Ectodermal cell (in vitro differentiated cells): Measurements from ENCODE around the gene SKI.

Source experiments
- H3K27ac ChIP-seq: 2 replicates; pipeline ENCODE4 v1.7.0; 2013; ENCODE audit warnings: mild to moderate bottlenecking, low read depth, low read length; ENCODE audit not compliant: insufficient read depth, poor library complexity, severe bottlenecking
- H3K27me3 ChIP-seq: 2 replicates; pipeline ENCODE4 v1.7.0; 2013; ENCODE audit warnings: mild to moderate bottlenecking, low read length; ENCODE audit not compliant: insufficient read depth, control insufficient read depth, poor library complexity, severe bottlenecking
- H3K36me3 ChIP-seq: one replicate; pipeline ENCODE4 v1.7.0; 2013; ENCODE audit warnings: low read length; ENCODE audit not compliant: control insufficient read depth, insufficient read depth
- H3K4me1 ChIP-seq: one replicate; pipeline ENCODE4 v1.7.0; 2013; ENCODE audit warnings: low read length; ENCODE audit not compliant: control insufficient read depth, insufficient read depth
- H3K4me3 ChIP-seq: 2 replicates; pipeline ENCODE4 v1.7.0; 2013; ENCODE audit warnings: low read depth, low read length, control low read depth; ENCODE audit not compliant: insufficient read depth
- H3K9me3 ChIP-seq: 2 replicates; pipeline ENCODE4 v1.7.0; 2013; ENCODE audit warnings: mild to moderate bottlenecking, low read length, moderate library complexity; ENCODE audit not compliant: control insufficient read depth
- WGBS, 2 experiments: methylation state at CpG; one replicate each; pipeline ENCODE4 v1.1.7; 2013; ENCODE audit warnings: missing lambda C conversion rate in 2 of 2; 5-methylcytosine and 5-hydroxymethylcytosine counted together

Gene SKI

DNA sequence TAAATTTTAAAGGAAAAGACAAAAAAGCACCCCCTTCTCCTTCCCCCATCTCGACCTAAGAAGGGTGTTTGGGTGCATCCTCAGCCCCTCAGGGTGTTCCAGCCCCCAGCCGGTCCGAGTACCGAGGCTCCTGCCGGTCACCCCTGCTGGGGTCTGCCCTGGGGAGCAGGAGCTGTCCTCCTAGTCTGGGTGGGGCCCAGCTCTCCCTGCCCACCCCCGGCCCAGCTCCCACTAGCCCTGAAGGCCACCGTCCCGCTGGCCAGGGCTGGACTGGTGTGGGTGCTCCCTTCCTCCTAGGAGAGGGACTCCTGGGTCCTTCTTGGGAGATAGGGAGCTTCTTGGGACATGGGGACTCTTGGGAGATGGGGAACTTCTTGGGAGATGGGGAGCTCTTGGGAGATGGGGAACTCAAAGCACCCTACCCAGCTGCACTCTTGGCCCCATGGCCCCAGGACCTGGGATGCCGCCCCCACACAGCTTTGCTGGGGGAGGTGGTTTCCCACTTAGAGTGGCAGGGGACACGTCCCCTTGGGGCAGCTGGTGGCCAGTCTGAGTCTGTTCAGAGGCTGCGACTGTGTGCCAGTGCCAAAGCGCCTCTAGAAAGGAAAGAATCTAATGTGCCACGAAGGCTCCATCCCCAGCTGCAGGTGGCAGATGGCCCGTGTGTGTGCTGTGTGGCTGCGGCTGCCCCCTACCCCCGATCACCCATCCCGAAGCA lies 118.7 kb downstream of the SKI start:
- H3K4me1 ChIP-seq, result peaks cover 18% of the 10 kb centered on the region
- no peaks in the 10 kb centered on the region for H3K36me3 ChIP-seq
- no peak overlapping the region for H3K4me3 ChIP-seq
- H3K9me3 ChIP-seq, result no peaks in the 10 kb centered on the region
- H3K27me3 ChIP-seq, result no peaks in the 10 kb centered on the region
- 93 to 94% methylated on average over 17 of the region's 17 CpGs for WGBS, 2 experiments
- no peak overlapping the region for H3K27ac ChIP-seq

DNA sequence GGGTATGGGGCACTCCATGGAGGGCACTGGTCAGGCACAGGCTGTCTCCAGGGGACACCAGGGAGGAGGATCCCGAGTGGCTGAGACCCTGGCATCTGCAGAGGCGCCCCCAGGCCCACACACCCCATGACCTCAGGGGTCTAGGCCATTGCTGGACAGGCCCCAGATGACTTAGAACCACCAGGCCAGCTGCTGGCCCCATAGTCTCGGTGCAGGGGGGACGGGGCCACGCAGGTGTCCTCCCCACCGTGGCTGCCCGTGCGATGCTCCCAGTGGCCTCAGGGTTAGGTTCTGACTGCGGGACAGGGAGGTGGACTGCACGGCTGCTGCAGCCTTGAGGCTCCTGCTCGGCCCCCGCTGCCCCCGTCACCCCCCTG lies 119.3 kb downstream of the SKI start:
- Histone ChIP-seq H3K36me3 (no peaks in the 10 kb centered on the region), H3K4me3 (no peak overlapping the region), H3K27ac (no peak overlapping the region), H3K4me1 (peaks cover 18% of the 10 kb centered on the region), H3K9me3 (no peaks in the 10 kb centered on the region), H3K27me3 (no peaks in the 10 kb centered on the region)
- 94 to 95% methylated on average over 13 of the region's 13 CpGs for WGBS, 2 experiments

DNA sequence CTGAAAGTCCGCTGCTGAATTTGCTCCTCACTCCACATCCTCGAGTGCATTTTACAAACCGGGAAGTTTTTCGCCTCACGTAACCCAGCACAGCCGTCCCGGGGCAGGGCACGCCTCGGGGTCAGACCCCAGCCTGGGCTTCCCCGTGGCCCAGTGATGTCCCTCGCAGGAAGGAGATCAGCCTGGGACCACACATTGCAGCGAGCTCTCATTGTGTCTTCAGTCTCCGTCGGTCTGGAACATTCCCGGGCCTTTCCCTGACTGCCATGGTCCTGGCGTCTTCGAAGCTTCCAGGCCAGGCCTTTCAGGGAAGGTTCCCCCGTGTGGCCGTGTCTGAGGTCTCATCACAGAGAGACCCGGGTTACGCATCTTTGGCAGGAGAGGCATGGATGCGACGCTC lies 119.8 kb downstream of the SKI start:
- Histone ChIP-seq H3K9me3 (no peaks in the 10 kb centered on the region), H3K36me3 (no peaks in the 10 kb centered on the region), H3K4me1 (peaks cover 18% of the 10 kb centered on the region), H3K4me3 (no peak overlapping the region), H3K27ac (no peak overlapping the region), H3K27me3 (no peaks in the 10 kb centered on the region)
- whole genome bisulfite sequencing, 2 experiments, result 90 to 92% methylated on average over 23 of the region's 23 CpGs

DNA sequence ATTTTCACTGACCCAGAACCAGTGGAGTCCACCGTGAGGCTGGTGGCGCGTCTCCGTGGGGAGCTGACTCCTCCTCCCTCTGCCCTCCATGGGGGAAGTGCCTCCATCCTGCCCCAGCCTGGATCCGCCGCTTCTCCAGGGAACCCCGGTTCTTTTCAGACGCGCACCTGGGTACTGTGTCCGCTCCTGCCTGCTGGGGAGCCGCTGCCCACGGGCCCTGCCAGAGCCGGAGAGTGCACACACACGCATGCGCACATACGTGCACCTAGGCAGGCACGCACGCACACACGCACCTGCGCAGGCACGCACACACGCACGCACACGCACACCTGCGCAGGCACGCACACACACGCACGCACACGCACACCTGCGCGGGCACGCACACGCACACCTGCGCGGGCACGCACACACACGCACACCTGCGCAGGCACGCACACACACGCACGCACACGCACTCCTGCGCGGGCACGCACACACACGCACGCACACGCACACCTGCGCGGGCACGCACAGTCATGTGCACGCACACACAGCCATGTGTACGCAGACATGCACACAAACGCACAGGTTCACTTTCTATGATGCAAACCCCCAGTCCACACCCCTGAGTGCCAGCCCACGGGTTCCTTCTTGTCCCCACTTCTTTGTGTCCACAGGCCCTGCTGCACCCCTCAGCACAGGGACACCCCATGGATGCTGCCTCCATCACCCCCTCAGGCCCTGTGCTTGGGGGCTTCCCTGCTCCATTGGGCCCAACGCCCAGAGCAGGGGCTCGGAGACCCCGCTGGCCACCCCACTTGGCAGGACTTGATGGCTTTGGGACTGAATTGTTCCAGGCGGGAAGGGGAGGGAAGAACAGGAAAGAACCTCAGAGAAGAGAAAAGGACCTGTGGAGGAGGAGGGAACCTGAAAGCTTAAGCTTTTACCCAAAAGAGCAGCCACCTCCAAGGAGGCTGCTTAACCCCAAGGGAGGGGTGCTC lies 120.5 kb downstream of the SKI start:
- Histone ChIP-seq H3K36me3 (no peaks in the 10 kb centered on the region), H3K9me3 (no peaks in the 10 kb centered on the region), H3K4me3 (no peak overlapping the region), H3K27ac (no peak overlapping the region), H3K27me3 (no peaks in the 10 kb centered on the region), H3K4me1 (peaks cover 18% of the 10 kb centered on the region)
- WGBS, 2 experiments, result 91 to 93% methylated on average over 59 of the region's 59 CpGs

DNA sequence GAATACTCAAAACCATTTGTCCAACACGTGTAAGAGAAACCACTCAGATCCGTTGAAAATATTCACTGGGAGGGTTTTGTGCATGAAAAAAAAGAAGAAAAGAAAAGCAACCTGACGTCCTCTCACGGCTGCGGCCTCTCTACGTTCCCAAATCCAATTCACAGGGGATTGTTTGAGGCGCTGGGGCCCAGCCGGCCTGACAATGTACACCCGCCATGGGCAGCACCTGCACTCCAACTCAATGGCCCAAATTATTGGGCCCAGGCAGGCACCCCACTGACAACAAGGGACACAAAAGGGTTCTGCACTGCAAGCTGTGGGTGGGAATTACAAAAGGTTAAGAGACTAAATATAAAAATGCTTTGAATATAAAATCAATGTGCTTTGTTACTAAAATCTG lies 121.7 kb downstream of the SKI start:
- Histone ChIP-seq H3K9me3 (no peaks in the 10 kb centered on the region), H3K36me3 (no peaks in the 10 kb centered on the region), H3K27ac (no peak overlapping the region), H3K4me1 (peaks cover 18% of the 10 kb centered on the region), H3K27me3 (no peaks in the 10 kb centered on the region), H3K4me3 (no peak overlapping the region)
- WGBS, 2 experiments, result 76 to 77% methylated on average over 9 of the region's 9 CpGs

DNA sequence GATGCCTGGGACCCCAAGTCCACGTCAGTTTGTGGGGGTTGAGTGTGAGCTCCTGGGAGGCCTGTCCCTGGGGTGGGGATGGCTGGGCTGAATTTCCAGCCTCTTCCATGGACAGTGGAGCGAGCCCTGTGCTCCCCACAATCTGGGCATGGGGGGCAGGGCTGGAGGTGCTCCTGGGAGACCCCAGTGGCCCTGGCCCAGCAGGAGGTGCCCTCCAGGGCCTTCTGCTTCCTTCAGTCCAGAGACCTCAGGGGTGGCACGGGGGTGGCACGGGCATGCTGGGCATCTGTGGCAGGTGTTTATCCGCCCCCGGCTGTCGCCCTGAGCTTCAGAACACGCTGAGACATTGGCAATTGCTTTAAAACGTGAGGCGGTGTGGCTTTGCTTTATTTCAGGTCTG lies 122.4 kb downstream of the SKI start:
- Histone ChIP-seq H3K27ac (no peak overlapping the region), H3K36me3 (no peaks in the 10 kb centered on the region), H3K4me3 (no peak overlapping the region), H3K9me3 (no peaks in the 10 kb centered on the region), H3K4me1 (peaks cover 18% of the 10 kb centered on the region), H3K27me3 (no peaks in the 10 kb centered on the region)
- WGBS, 2 experiments, result 94 to 95% methylated on average over 10 of the region's 10 CpGs

DNA sequence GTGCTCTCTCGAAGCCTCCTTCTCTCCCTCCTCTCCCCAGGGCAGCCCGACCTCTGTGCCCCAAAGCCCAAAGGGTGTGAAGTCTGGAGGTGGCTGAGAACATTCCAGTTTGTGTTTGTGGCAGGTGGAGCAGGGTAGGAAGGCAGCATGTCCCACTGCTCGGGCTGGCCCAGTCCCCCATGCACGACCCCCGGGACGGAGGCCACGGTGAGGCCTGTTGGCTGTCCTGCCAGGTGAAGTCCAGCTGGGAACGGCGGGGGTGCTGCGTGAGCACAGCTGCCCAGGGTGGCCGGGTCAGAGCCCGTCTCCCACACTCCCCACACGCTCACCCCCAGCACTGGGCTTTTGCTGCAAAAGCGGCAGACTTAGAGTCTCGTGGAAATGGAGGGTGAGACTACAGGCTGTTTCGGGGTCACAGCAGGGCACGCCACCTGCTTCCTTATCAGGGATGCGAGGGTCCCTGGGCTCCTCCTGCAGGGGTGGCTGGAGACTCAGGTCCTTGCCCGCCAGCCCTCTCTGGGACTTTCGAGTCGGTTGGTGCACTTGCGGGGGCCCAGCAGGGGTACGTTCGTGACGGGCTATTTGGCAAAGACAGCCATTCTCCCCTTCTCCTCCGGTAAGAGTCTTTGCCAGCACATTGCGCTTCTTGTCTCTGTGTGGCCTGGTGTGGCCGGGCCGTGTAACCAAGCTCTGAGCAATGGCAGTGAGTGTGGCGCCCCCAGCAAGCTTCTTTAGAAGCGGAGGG lies 123.0 kb downstream of the SKI start:
- Histone ChIP-seq H3K4me1 (peaks cover 18% of the 10 kb centered on the region), H3K4me3 (no peak overlapping the region), H3K27me3 (no peaks in the 10 kb centered on the region), H3K9me3 (no peaks in the 10 kb centered on the region), H3K27ac (no peak overlapping the region), H3K36me3 (no peaks in the 10 kb centered on the region)
- 86 to 87% methylated on average over 30 to 31 of the region's 31 CpGs for WGBS, 2 experiments

DNA sequence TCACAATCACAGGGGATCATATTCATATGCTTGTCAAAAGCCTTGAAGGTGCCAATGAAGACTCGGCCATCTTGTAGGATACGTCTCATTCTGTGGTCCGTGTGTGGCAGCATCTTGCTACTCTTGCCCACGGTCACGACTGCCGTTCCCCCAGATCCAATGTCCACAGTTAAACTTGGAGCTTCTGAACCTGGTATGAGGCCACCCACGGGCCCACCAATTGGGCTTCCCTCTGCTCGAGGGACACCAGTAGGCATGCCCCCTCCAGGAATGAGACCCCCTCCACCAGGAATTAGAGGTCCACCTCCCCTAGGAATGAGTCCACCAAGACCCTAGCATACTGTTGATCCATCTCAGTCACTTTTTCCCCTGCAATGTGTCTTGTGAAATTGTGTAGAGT lies 123.6 kb downstream of the SKI start:
- Histone ChIP-seq H3K4me3 (no peak overlapping the region), H3K36me3 (no peaks in the 10 kb centered on the region), H3K27ac (no peak overlapping the region), H3K9me3 (no peaks in the 10 kb centered on the region), H3K27me3 (no peaks in the 10 kb centered on the region), H3K4me1 (peaks cover 18% of the 10 kb centered on the region)
- WGBS, 2 experiments, result 95% methylated on average over 8 of the region's 8 CpGs

DNA sequence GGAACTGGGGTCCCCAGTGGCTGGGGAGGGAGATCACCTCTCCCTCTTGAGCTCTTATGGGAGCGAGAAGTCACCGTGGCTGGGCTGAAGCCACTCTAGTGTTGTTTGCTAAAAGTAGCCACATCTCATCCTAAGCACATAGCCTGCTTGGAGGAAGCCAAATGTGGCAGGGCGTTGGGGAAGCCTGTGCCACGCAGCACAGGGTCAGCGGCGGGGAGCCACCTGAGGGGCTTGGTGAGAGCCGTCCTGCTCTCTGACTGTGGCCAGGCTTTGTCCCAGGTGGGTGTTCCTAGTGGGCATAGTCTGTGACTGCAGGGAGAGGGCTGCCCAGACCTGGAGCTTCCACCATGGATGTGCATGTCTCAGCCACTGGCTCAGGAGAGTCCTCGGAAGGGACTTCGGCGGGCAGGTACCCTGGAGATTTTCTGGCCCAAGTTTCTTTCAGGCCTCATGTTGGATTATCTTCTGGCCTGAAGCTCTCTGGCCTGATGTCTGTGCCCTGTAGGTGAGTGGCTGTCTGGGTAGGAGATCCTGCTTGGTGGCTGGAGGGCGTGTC lies 124.3 kb downstream of the SKI start:
- Histone ChIP-seq H3K27ac (no peak overlapping the region), H3K4me3 (no peak overlapping the region), H3K27me3 (no peaks in the 10 kb centered on the region), H3K36me3 (no peaks in the 10 kb centered on the region), H3K9me3 (no peaks in the 10 kb centered on the region), H3K4me1 (peaks cover 18% of the 10 kb centered on the region)
- WGBS, 2 experiments, result 94 to 97% methylated on average over 11 of the region's 11 CpGs
